GM18868 (cell line): ENCODE results near the gene AMER2.
"Not testable (repeated sequence)": the region's sequence is repeated elsewhere in the genome, so short reads cannot be mapped to it uniquely, and the experiment has no call there.

Source experiments
- ATAC-seq: cut with Tn5 transposase; IDR thresholded peaks from one replicate; pipeline ENCODE4 v1.9.1; 2021; ENCODE audit warnings: mild to moderate bottlenecking, moderate library complexity; ENCODE audit not compliant: unreplicated experiment

The AMER2 gene

DNA sequence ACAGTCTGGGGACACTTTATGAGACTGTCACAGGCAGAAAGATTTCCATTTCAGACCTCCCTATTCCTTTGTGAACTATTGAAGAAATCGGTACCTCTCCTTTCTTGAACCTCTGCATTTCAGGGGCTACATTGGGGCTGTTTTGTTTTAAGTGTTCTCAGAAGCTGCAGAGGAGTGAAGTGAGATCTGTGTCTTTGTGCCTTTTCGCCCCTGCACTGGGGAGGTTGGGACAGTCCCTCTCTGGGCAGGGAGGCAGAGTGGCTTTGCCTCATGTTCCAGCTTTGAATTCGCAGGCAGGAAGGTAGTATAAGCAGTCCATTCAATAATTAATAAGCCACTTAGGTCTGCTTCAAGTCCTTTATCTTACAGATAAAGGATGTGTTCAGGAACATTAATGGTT lies 9.5 kb upstream of the AMER2 start:
- peak; percentile 38 for ATAC-seq

DNA sequence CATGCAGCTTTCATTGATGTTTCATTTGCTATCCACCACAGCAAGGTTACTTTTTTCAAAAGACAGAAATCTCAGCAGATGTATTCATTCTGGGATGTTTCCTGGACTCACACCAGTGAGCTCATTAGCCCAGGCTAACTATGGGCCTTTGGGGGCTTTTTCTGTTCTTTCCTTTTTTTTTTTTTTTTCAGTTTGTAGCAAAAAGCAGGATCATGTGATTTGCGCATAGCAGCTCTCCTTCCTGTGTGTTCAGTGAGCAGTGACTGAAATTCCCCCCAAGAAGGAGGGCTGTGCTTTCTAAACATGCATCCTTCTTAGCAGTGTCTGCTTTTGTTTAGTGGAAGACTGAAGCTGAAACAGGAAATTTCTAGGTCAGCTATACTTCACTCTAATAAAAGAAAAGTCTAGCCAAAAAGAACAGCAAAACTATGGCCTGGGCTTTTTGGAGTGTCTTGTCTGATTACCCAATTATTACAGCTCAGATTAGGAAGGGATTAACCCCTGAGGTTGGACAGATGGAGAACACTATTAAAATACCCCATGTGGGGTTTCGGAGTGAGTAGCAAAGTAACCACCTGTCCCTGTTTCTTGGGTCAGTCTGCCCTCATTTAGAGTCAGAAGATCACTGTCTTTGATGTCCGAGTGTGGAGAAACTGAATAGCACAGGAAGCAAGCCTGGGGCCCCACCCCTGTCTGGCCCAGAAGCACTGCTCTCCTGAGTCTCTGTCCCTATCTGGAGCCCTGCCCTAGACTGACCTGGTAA lies 8.9 kb upstream of the AMER2 start:
- ATAC-seq: peak; percentile 60

DNA sequence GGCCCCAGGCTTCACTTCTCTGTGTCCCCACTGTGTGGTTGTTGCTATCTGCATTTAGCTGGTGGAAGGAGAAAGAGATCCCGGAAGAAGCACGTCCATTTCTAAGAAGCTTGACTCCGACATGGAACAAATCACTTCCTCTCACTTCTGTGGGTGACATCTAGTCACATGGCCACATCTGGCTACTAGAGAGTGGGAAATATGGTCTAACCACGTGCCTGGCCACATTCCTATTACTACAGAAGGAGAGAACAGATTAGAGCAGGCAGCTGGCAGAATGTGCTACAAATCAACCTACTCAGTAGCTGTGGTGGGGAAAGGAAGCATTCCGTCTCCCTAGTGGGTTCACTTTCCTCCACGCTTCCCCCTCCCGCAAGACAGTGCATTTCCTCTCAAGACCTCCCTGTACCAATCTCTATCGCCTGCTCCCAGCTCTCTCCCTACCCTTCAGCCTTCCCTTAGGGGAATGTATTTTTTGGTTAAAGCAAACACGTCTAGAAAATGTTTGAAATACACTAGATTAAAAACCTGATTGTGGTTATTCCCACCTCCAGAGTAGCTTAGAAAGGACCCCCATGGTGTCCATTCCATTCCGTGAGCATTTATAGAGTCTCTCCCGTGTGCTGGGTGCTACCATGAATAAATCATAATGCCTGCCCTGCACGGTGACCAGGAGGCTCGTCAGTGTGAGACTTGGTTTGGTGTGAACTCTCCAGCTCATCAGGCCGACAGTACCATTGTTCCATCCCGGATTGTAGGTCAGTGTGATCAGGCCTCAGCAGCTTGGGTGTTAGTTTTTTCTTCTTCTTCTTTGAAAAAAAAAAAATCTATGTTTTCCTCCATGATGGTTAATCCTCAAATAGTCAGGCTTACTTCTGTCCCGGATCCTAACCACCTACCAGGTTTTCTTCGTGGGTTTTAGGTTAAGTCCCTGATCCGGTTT lies 8.0 kb upstream of the AMER2 start:
- no peak for ATAC-seq

DNA sequence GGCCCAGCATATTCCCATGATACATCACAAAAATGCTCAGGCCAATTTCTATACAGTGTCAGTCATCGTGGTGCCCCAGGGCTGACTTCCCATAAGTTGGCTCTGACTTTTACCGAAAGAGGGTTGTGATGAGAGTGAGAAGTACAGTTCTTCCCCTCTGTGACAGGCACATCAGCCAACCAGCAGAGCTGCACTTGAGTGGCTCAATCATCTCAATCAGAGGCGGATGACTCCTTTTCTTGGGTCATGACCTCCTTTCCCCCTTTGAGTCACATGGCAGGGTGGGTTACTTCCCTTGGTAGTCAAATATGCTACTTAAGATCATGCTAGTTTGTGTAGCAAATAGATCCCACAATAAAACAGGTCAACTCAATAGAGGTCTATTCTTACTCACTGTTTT lies 6.9 kb upstream of the AMER2 start:
- ATAC-seq: no peak

GRCh38 chr13:25178070-25178469 lies 6.0 kb upstream of the AMER2 start:
- no peak for ATAC-seq

DNA sequence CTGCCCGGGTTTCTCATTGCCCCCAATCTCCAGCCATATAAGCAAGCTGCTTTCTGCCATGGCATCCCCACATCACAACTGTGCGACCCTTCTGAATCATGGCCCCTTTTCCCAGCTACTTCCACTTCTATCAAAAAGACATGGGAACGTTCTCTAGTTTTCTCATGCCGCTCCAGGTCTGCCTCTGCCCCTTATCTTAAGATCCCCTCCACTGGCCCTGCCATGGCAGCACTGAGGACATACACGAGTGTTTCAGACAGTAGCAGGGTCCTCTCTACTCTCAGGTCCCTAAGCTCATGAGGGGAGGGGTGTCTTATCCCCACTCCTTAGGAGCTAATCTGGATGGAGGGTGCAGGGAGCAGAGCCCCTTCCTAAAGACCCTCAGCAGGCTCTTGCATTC lies 5.5 kb upstream of the AMER2 start:
- ATAC-seq: no peak

DNA sequence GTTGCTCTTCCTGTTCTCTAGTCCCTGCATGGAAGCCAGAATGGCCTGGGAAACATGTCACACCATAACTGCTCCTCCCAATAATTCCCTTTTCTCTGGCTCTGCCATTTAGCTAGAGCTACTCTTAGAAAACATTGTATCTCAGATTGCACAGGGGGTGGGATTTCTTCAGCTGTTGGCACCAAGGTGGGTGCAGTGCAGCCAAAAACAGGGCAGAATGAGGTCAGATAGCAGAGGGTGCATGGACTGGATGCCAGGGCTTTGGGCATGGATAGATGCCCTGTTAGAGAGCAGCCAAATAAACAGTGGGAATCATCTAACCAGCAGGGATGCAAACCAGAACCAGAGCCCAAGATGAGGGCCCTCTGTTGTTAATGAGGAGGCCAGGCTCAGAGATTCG lies 4.9 kb upstream of the AMER2 start:
- ATAC-seq: no peak

GRCh38 chr13:25175431-25175830 lies 3.3 kb upstream of the AMER2 start:
- ATAC-seq: no peak

- ATAC-seq: no peak
These were observed 2.9 kb upstream of the AMER2 start for GRCh38 chr13:25175026-25175425.

- no peak for ATAC-seq
These were observed 2.2 kb upstream of the AMER2 start for GRCh38 chr13:25174304-25174703.

GRCh38 chr13:25172303-25172630 lies 179 bp upstream of the AMER2 start:
- no peak for ATAC-seq

GRCh38 chr13:25171170-25171516 lies 945 bp downstream of the AMER2 start:
- ATAC-seq: peak; percentile 9

GRCh38 chr13:25170554-25171111 lies 1.5 kb downstream of the AMER2 start:
- peak; percentile 11 for ATAC-seq

GRCh38 chr13:25169951-25170553 lies 2.0 kb downstream of the AMER2 start:
- ATAC-seq: no peak

DNA sequence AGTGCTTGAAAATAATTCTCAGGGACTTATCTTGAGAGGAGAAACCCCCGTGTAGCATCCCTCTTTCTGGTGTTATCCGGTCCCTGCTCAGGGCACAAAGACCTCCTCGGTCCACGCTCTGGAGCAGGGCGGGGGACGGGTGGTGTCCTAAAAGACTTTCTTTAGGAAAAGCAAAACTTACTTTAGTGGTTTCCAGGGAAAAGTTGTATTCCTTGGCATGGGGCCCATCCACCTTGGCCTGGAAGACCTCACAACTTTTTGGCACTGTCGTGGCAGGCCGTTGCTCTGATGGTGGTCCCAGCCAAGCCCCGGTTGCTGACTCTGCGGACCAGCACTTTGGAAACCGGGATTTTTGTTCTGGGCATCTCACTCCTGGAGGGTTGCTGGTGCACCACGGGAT lies 2.7 kb downstream of the AMER2 start:
- no peak for ATAC-seq

DNA sequence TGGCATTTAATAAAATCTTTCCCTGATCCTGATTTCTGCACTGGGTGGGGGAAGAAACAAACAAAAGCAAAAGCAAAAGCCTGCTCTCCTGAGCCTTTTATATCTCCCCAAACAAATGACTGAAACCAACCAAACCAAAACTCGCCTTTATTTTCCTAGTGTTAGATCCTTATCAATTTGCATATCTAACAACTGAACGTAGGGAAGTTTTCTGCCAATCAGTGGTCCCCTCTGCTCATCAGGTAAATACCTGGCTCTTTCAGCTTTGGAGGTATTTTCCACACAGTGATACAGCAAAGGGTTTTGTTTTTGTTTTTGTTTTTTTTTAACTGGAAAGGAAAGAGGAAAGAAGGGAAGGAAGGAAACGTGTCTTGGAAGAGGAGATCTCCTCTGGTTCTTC lies 3.3 kb downstream of the AMER2 start:
- no peak for ATAC-seq

DNA sequence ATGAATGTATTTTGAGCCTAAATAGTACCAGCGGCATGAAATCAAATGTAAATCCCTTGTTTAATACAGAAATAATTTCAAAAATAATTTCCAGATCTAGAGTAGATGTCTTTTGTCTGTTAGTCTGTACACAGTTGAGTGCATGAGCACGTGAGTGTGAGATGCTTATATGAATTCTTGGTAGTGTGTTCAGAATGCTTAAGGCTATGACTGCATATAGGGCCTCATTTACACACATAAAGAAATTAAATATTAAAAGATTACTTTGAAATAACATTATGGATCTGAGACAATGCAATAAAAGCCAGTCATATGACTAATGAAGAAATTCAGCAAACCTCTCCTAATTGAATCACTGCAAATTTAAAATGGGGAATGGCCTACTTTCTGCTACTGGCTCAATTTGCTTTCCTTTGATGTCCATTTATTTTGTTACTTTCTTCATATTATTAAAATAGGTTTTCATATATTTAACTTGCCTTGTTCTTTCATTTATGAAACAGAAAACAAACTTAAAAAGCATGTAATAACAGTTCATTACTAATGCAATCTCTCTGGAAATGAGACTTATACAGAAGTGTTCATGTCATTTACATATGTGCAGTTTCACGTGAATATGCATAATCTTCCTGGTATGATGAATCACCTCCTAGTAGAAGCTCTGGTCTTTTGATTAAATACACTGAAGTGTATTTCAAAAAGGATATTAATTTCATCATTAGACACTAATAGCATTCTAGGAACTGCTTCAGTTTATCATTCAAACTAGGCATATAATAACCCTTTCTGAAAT lies 4.5 kb downstream of the AMER2 start:
- ATAC-seq: no peak

- no peak for ATAC-seq
These were observed 5.8 kb downstream of the AMER2 start for GRCh38 chr13:25166306-25166705.

DNA sequence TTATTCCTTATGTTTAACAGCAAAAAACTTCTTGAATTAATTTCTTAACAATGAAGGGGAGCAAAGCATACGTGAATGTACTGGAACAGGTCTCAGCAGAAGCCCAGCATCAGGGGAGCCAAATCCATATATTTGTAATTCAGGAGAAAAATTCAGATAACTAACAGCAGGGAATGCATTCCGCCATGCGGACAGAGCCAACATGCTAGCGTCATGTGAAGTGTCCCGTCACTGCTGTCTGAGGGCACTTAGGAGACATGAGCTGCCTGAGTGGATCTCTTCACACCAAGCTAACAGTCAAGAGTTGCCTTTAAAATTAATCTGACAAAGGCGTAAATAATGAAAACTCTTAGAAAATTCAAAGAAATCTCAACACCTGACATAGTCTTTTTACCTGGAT lies 6.4 kb downstream of the AMER2 start:
- ATAC-seq: no peak

- ATAC-seq: not testable (repeated sequence)
These were observed 6.9 kb downstream of the AMER2 start for GRCh38 chr13:25165163-25165562.

DNA sequence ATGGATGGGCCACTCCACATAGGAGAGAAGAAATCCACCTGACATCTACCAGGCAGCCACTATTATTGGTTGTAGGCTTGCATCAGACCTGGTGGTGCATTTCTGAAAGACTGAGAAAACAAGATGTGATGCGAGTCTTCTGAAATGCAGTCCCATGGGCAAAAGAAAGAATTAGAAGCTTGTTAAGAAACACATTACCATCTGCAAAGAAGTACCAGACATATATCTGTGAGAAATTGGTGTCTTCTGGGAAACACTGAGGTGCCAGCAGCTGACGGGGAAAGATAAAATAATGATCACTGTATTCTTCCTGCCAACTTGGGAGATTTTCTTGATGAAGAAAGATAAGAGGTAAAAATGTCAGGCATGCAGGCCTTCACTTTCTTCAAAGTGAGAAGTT lies 14.4 kb downstream of the AMER2 start:
- no peak for ATAC-seq
